ENCODE data around the gene SRSF7. TPM values are rescaled to one million over a fixed set of nuclear protein-coding genes. Genes with fewer than 3 reads are reported as not detected.
A peak's percentile ranks its signal among the peaks of the same experiment; 100 is the strongest.
"Not testable (repeated sequence)": the region's sequence is repeated elsewhere in the genome, so short reads cannot be mapped to it uniquely, and the experiment has no call there.

SRSF7 gene
- total and polyA plus RNA-seq, 12 donors: 39.8 to 248 (median 106) TPM

GRCh38 chr2:38716185-38716584, 35.0 kb downstream of the SRSF7 start:
- peak in 1 of 7 donors; percentile 5 for DNase-seq
- H3K27ac ChIP-seq: peak overlapping the region in 1 of 5 donors; percentile 33
- TF ChIP-seq CTCF (IDR thresholded peaks at IDR 0.05): no peak
- no peak for TF ChIP-seq POLR2A (IDR thresholded peaks at IDR 0.05)
- 84 to 88% (median 87%) methylated on average over 6 of the region's 6 CpGs for WGBS, 4 donors
- H3K9me3 ChIP-seq (replicated peaks in 1 of 3): no peaks in the 10 kb centered on the region
- peaks cover 9 to 17% of the 10 kb centered on the region in 2 donors for H3K4me1 ChIP-seq (replicated peaks in 1 of 2)
- H3K4me3 ChIP-seq: no peak overlapping the region
- H3K36me3 ChIP-seq (replicated peaks in 1 of 2): peaks cover 0 to 16% of the 10 kb centered on the region in 2 donors
- no peaks in the 10 kb centered on the region for H3K27me3 ChIP-seq
- intact Hi-C loops (cut with DNase I): no loop called here

- H3K4me3 ChIP-seq; H3K27me3 ChIP-seq; intact Hi-C loops (cut with DNase I); H3K27ac ChIP-seq; H3K9me3 ChIP-seq (replicated peaks in 1 of 3); DNase-seq; H3K4me1 ChIP-seq (replicated peaks in 1 of 2): not testable (repeated sequence)
- H3K36me3 ChIP-seq (replicated peaks in 1 of 2): peaks cover 0 to 21% of the 10 kb centered on the region in 2 donors
- WGBS, 4 donors: 77 to 89% (median 86%) methylated on average over 1 of the region's 1 CpG
These were observed 36.2 kb downstream of the SRSF7 start for GRCh38 chr2:38714941-38715340.

GRCh38 chr2:38713338-38713737, 37.8 kb downstream of the SRSF7 start:
- Histone ChIP-seq H3K9me3 (replicated peaks in 1 of 3) (no peaks in the 10 kb centered on the region), H3K27me3 (no peaks in the 10 kb centered on the region), H3K36me3 (replicated peaks in 1 of 2) (peaks cover 0 to 26% of the 10 kb centered on the region in 2 donors), H3K4me1 (replicated peaks in 1 of 2) (no peaks in the 10 kb centered on the region), H3K4me3 (no peak overlapping the region), H3K27ac (no peak overlapping the region)
- 73 to 86% (median 83%) methylated on average over 2 to 3 of the region's 3 CpGs for WGBS, 4 donors
- intact Hi-C loops (cut with DNase I): no loop called here
- DNase-seq: no peak
- TF ChIP-seq CTCF (IDR thresholded peaks at IDR 0.05) (no peak), POLR2A (IDR thresholded peaks at IDR 0.05) (no peak)

- Histone ChIP-seq H3K4me1 (replicated peaks in 1 of 2) (no peaks in the 10 kb centered on the region), H3K27ac (no peak overlapping the region), H3K9me3 (replicated peaks in 1 of 3) (no peaks in the 10 kb centered on the region), H3K4me3 (no peak overlapping the region), H3K36me3 (replicated peaks in 1 of 2) (peaks cover 0 to 26% of the 10 kb centered on the region in 2 donors), H3K27me3 (no peaks in the 10 kb centered on the region)
- 63 to 82% (median 67%) methylated on average over 3 to 4 of the region's 4 CpGs for WGBS, 4 donors
- TF ChIP-seq CTCF (IDR thresholded peaks at IDR 0.05): no peak
- no peak for TF ChIP-seq POLR2A (IDR thresholded peaks at IDR 0.05)
- intact Hi-C loops (cut with DNase I): no loop called here
- DNase-seq: no peak
These were observed 38.3 kb downstream of the SRSF7 start for GRCh38 chr2:38712871-38713270.

- intact Hi-C loops (cut with DNase I): no loop called here
- no peak for DNase-seq
- no peaks in the 10 kb centered on the region for H3K27me3 ChIP-seq
- H3K36me3 ChIP-seq (replicated peaks in 1 of 2): peaks cover 0 to 26% of the 10 kb centered on the region in 2 donors
- no peaks in the 10 kb centered on the region for H3K4me1 ChIP-seq (replicated peaks in 1 of 2)
- no peak overlapping the region for H3K27ac ChIP-seq
- WGBS, 4 donors: 97 to 98% (median 97%) methylated on average over 7 of the region's 7 CpGs
- no peaks in the 10 kb centered on the region for H3K9me3 ChIP-seq (replicated peaks in 1 of 3)
- H3K4me3 ChIP-seq: no peak overlapping the region
- TF ChIP-seq CTCF (IDR thresholded peaks at IDR 0.05): no peak
- no peak for TF ChIP-seq POLR2A (IDR thresholded peaks at IDR 0.05)
These were observed 38.7 kb downstream of the SRSF7 start for GRCh38 chr2:38712413-38712812.
